ENCODE results near the gene TMEM120B. TPM values are rescaled to one million over a fixed set of nuclear protein-coding genes. Genes with fewer than 3 reads are reported as not detected.

The TMEM120B gene
- total RNA-seq, 1 donor from 2014 or later: 17.1 TPM

GRCh38 chr12:121791671-121792551 lies 79.4 kb downstream of the TMEM120B start:
- TF ChIP-seq, protein P1, sequence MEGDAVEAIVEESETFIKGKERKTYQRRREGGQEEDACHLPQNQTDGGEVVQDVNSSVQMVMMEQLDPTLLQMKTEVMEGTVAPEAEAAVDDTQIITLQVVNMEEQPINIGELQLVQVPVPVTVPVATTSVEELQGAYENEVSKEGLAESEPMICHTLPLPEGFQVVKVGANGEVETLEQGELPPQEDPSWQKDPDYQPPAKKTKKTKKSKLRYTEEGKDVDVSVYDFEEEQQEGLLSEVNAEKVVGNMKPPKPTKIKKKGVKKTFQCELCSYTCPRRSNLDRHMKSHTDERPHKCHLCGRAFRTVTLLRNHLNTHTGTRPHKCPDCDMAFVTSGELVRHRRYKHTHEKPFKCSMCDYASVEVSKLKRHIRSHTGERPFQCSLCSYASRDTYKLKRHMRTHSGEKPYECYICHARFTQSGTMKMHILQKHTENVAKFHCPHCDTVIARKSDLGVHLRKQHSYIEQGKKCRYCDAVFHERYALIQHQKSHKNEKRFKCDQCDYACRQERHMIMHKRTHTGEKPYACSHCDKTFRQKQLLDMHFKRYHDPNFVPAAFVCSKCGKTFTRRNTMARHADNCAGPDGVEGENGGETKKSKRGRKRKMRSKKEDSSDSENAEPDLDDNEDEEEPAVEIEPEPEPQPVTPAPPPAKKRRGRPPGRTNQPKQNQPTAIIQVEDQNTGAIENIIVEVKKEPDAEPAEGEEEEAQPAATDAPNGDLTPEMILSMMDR (IDR thresholded peaks at IDR 0.05): no peak

DNA sequence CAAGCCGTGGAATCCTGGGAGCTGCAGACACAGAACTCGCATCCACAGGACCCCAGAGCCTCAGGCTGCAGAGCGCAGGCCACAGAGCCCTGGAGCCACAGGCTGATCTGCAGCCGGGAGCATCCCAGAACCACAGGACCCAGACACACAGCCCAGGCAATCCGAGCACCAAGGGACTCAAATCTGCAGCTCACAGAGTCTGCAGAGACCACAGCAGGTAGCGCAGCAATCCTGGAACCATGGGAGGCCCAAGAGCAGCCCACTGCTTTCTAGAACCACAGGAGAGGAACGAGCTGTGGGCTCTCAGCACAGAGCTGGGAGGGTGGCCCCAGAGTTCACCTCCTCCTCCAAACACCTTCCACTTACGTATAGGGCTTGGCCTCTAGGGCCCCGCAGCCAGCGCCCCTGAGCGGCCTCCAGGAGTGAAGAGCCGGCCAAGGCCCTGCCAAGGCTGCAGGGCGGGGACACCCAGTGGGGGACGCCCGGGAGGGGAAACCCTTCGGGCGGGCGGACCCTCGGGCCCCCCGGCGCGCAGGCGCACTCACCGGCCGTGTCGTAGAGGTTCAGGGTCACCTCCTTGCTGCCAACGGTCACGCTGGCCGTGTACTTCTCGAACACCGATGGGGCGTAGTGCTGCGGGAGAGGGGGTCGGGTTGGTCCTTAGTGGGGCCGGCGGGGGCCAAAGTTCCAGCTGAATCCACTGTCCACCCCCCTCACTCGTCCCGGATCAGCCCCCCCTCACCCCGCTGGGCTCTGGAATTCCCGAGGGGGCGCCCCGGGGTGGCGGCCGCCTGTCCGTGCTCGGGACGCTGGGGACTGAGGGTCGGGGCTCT lies 80.3 kb downstream of the TMEM120B start:
- Histone ChIP-seq H3K27me3 (no peaks in the 10 kb centered on the region), H3K36me3 (peaks cover 17% of the 10 kb centered on the region), H3K4me1 (peaks cover 84% of the 10 kb centered on the region), H3K9me3 (no peaks in the 10 kb centered on the region), H3K27ac (peak overlapping the region; percentile 80), H3K4me3 (peak overlapping the region; percentile 66)
- TF ChIP-seq, protein P1 (IDR thresholded peaks at IDR 0.05): no peak
- intact Hi-C loops (cut with DNase I): no loop called here
- ATAC-seq (peak; percentile 15), DNase-seq (peak; percentile 84)

More at GRCh38 chr12:121791671-121792551, 79.4 kb downstream of the TMEM120B start:
- Histone ChIP-seq H3K27ac (peak overlapping the region; percentile 80), H3K27me3 (no peaks in the 10 kb centered on the region), H3K4me3 (peak overlapping the region; percentile 66), H3K9me3 (no peaks in the 10 kb centered on the region), H3K4me1 (peaks cover 78% of the 10 kb centered on the region), H3K36me3 (peaks cover 17% of the 10 kb centered on the region)
- intact Hi-C loops (cut with DNase I): no loop called here
- DNase-seq (peak; percentile 69), ATAC-seq (no peak)

DNA sequence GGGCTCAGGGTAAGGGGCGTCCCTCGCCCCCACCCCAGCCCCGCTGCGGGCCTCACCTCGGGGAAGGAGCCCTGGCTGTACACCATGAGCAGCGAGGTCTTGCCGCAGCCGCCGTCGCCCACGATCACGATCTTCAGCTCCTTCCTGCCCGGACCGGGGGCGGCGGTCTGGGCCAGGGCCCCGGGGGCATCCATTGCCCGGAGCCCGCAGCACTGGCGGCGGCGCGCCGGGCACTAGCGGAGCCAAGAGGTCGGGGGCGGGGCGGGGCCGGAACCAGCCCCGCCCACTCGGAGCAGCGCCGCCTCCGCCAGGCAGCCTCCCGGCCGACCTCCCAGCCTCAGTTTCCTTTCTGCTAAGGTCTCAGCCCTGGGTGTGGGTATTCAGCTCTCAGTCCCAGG lies 80.9 kb downstream of the TMEM120B start, which contains the start of gene RHOF:
Gene RHOF, minus strand, starts transcription at position 249 of the 398 bp plus-strand sequence. Its CDS starts 55 bp downstream, at position 194.
- Histone ChIP-seq H3K36me3 (peaks cover 17% of the 10 kb centered on the region), H3K9me3 (no peaks in the 10 kb centered on the region), H3K4me3 (peak within 1 kb of the TSS; percentile 66), H3K27me3 (no peaks in the 10 kb centered on the region), H3K4me1 (peaks cover 86% of the 10 kb centered on the region), H3K27ac (peak within 1 kb of the TSS; percentile 80)
- intact Hi-C loops (cut with DNase I): no loop called here
- TF ChIP-seq, protein P1 (IDR thresholded peaks at IDR 0.05): no peak
- DNase-seq (peak; percentile 86), ATAC-seq (peak; percentile 49)

GRCh38 chr12:121793838-121794533 lies 81.4 kb downstream of the TMEM120B start:
- ATAC-seq (peak; percentile 85), DNase-seq (peak; percentile 97)
- no peaks in the 10 kb centered on the region for H3K9me3 ChIP-seq
- H3K4me1 ChIP-seq: peaks cover 86% of the 10 kb centered on the region
- peak overlapping the region; percentile 66 for H3K4me3 ChIP-seq
- peaks cover 17% of the 10 kb centered on the region for H3K36me3 ChIP-seq
- TF ChIP-seq, protein P1 (IDR thresholded peaks at IDR 0.05): peak; percentile 99
- intact Hi-C loops (cut with DNase I): no loop called here
- H3K27me3 ChIP-seq: no peaks in the 10 kb centered on the region
- H3K27ac ChIP-seq: peak overlapping the region; percentile 80

GRCh38 chr12:121794534-121795033 lies 82.0 kb downstream of the TMEM120B start:
- Histone ChIP-seq H3K4me3 (peak overlapping the region; percentile 20), H3K27me3 (no peaks in the 10 kb centered on the region), H3K9me3 (no peaks in the 10 kb centered on the region), H3K4me1 (peaks cover 84% of the 10 kb centered on the region), H3K27ac (peak overlapping the region; percentile 79), H3K36me3 (peaks cover 17% of the 10 kb centered on the region)
- ATAC-seq: no peak
- TF ChIP-seq, protein P1 (IDR thresholded peaks at IDR 0.05): no peak
- intact Hi-C loops (cut with DNase I): no loop called here
- DNase-seq: peak; percentile 77
